Measurements from ENCODE around the gene PSMB8. TPM values are rescaled to one million over a fixed set of nuclear protein-coding genes. Genes with fewer than 3 reads are reported as not detected.
A peak's percentile ranks its signal among the peaks of the same experiment; 100 is the strongest.

PSMB8 gene
- polyA plus RNA-seq, 1 donor (not counting 4 experiments of a cell fraction or from before 2014, with no cell fraction given): 63.4 TPM

GRCh38 chr6:32837651-32838113 lies 6.2 kb downstream of the PSMB8 start:
- Histone ChIP-seq H3K9me1 (ENCODE audit: control insufficient read depth, extremely low read depth, insufficient read depth, low read length) (no peaks in the 10 kb centered on the region), H3K27me3 (ENCODE audit: control insufficient read depth, extremely low read depth, insufficient read depth, low read length) (no peaks in the 10 kb centered on the region), H3K9ac (ENCODE audit: control insufficient read depth, extremely low read depth, insufficient read depth, low read length) (peak overlapping the region; percentile 81), H2AFZ (ENCODE audit: control insufficient read depth, low read length) (peak overlapping the region; percentile 34), H3K27ac (ENCODE audit: control insufficient read depth, insufficient read depth, low read length) (peak overlapping the region; percentile 76), H4K20me1 (ENCODE audit: control insufficient read depth, extremely low read depth, insufficient read depth, low read length) (no peaks in the 10 kb centered on the region), H3K4me2 (ENCODE audit: control insufficient read depth, extremely low read depth, insufficient read depth, low read depth, low read length) (peak overlapping the region; percentile 92), H3K36me3 (ENCODE audit: control insufficient read depth in 2 of 2, extremely low read depth in 1 of 2, insufficient read depth in 2 of 2, low read length in 2 of 2) (peaks cover 4 to 15% of the 10 kb centered on the region in 2 experiments), H3K4me3 (ENCODE audit: control insufficient read depth in 2 of 3, extremely low read depth in 1 of 3, insufficient read depth in 2 of 3, low read depth in 1 of 3, low read length in 3 of 3) (peak overlapping the region; percentile 67 to 86 (median 71)), H3K4me1 (ENCODE audit: control insufficient read depth, extremely low read depth, insufficient read depth, low read length) (peaks cover 23% of the 10 kb centered on the region), H3K79me2 (ENCODE audit: control insufficient read depth, insufficient read depth, low read length) (peaks cover 22% of the 10 kb centered on the region), H3K9me3 (ENCODE audit: control insufficient read depth, low read depth, low read length) (no peaks in the 10 kb centered on the region)
- DNase-seq (ENCODE audit: low read depth, low spot score) (peak; percentile 53), FAIRE-seq (peak; percentile 46)
- dilution Hi-C loops (cut with MboI; ENCODE audit: extremely low pct_ligation_motif_present, low sequenced_read_pairs): no loop called here
- TF ChIP-seq CTCF (optimal IDR thresholded peaks at IDR 0.05 in 1 of 3, IDR thresholded peaks at IDR 0.05 in 1 of 3, conservative IDR thresholded peaks at IDR 0.05 in 1 of 3; ENCODE audit: extremely low read depth in 1 of 3, insufficient read depth in 2 of 3, low read length in 3 of 3): no peak
- no peak for TF ChIP-seq EZH2 (IDR thresholded peaks at IDR 0.05; ENCODE audit: low read length)

DNA sequence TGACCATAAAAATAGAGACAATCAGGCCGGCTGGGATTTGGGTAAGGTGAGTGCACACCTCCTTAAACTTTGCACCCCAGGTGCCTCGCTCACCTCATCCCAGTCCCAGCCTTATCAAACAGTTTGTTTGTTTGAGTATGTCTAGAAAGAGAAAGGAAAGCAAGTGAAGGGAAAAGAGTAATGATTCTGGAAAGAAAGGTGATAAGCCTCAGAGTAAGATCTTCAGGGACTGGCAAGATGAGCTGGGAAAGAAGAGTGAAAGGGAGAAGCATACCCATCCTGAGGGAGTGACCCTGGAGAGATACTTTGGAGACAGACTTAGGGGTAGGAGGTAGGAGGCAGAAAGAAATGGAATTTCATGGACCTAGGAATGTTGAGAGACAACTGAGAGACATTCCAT lies 7.0 kb downstream of the PSMB8 start:
- Histone ChIP-seq H3K27me3 (ENCODE audit: control insufficient read depth, extremely low read depth, insufficient read depth, low read length) (no peaks in the 10 kb centered on the region), H3K36me3 (ENCODE audit: control insufficient read depth in 2 of 2, extremely low read depth in 1 of 2, insufficient read depth in 2 of 2, low read length in 2 of 2) (peaks cover 7 to 16% of the 10 kb centered on the region in 2 experiments), H3K4me1 (ENCODE audit: control insufficient read depth, extremely low read depth, insufficient read depth, low read length) (peaks cover 15% of the 10 kb centered on the region), H3K9me3 (ENCODE audit: control insufficient read depth, low read depth, low read length) (no peaks in the 10 kb centered on the region), H3K79me2 (ENCODE audit: control insufficient read depth, insufficient read depth, low read length) (peaks cover 22% of the 10 kb centered on the region), H3K9me1 (ENCODE audit: control insufficient read depth, extremely low read depth, insufficient read depth, low read length) (no peaks in the 10 kb centered on the region), H3K4me3 (ENCODE audit: control insufficient read depth in 2 of 3, extremely low read depth in 1 of 3, insufficient read depth in 2 of 3, low read depth in 1 of 3, low read length in 3 of 3) (peak overlapping the region in 2 of 3 experiments; percentile 67 to 86), H3K9ac (ENCODE audit: control insufficient read depth, extremely low read depth, insufficient read depth, low read length) (no peak overlapping the region), H2AFZ (ENCODE audit: control insufficient read depth, low read length) (no peak overlapping the region), H4K20me1 (ENCODE audit: control insufficient read depth, extremely low read depth, insufficient read depth, low read length) (no peaks in the 10 kb centered on the region), H3K27ac (ENCODE audit: control insufficient read depth, insufficient read depth, low read length) (no peak overlapping the region), H3K4me2 (ENCODE audit: control insufficient read depth, extremely low read depth, insufficient read depth, low read depth, low read length) (peak overlapping the region; percentile 92)
- FAIRE-seq (no peak), DNase-seq (ENCODE audit: low read depth, low spot score) (no peak)
- TF ChIP-seq CTCF (optimal IDR thresholded peaks at IDR 0.05 in 1 of 3, IDR thresholded peaks at IDR 0.05 in 1 of 3, conservative IDR thresholded peaks at IDR 0.05 in 1 of 3; ENCODE audit: extremely low read depth in 1 of 3, insufficient read depth in 2 of 3, low read length in 3 of 3): no peak
- TF ChIP-seq EZH2 (IDR thresholded peaks at IDR 0.05; ENCODE audit: low read length): no peak
- dilution Hi-C loops (cut with MboI; ENCODE audit: extremely low pct_ligation_motif_present, low sequenced_read_pairs): no loop called here

Measured in keratinocyte (primary cell).